C4-2B (cell line): ENCODE results near the gene FAM222B.

Experiments used
- ZFX ChIP-seq: fragments of 450-650 bp; IDR thresholded peaks from 2 replicates; pipeline ENCODE4 v1.6.1; 2017
- TF ChIP-seq, protein P1 (sequence below): fragments of 450-650 bp; conservative IDR thresholded peaks from 2 replicates; pipeline ENCODE4 v1.5.1; 2017; ENCODE audit warnings: mild to moderate bottlenecking

DNA sequence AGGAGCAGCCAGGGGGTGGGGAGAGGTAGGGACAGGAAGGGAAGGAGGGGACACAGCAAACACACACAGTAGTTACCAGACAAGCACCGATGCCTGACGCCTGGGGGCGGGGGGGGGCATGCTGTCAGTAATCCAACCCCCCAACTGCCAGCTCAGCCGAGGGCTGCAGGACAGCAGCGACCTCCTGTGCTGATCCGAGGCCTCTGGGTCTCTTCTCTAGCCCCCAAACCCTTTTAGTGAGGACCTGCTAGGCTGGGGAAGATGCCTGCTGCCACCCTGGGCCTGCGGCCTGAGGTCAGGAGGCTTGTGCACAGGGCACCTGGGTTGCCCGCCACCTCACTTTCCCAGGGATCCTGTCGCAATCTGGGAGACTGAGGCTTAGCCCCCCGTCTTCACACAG lies 43.4 kb upstream of the FAM222B start:
- TF ChIP-seq, protein P1, sequence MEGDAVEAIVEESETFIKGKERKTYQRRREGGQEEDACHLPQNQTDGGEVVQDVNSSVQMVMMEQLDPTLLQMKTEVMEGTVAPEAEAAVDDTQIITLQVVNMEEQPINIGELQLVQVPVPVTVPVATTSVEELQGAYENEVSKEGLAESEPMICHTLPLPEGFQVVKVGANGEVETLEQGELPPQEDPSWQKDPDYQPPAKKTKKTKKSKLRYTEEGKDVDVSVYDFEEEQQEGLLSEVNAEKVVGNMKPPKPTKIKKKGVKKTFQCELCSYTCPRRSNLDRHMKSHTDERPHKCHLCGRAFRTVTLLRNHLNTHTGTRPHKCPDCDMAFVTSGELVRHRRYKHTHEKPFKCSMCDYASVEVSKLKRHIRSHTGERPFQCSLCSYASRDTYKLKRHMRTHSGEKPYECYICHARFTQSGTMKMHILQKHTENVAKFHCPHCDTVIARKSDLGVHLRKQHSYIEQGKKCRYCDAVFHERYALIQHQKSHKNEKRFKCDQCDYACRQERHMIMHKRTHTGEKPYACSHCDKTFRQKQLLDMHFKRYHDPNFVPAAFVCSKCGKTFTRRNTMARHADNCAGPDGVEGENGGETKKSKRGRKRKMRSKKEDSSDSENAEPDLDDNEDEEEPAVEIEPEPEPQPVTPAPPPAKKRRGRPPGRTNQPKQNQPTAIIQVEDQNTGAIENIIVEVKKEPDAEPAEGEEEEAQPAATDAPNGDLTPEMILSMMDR: no peak
- no peak for TF ChIP-seq ZFX
